Prostate gland (tissue), 2 donors: Measurements from ENCODE around the gene ATP6V0D1. TPM values are rescaled to one million over a fixed set of nuclear protein-coding genes. Genes with fewer than 3 reads are reported as not detected.
A peak's percentile ranks its signal among the peaks of the same experiment; 100 is the strongest.

Experiments
- DNase-seq: peaks from one replicate; pipeline ENCODE4 v3.0.0-alpha.2; 2019; ENCODE audit warnings: low spot score
- H3K27ac ChIP-seq, 2 donors: fragments of 200-600 bp; sonication (generic); 2 replicates each; pipeline ENCODE4 v1.5.1; 2017 to 2019
- H3K27me3 ChIP-seq: fragments of 200-600 bp; sonication (generic); replicated peaks from 2 replicates; pipeline ENCODE4 v1.5.1; 2019; ENCODE audit not compliant: insufficient read depth
- H3K36me3 ChIP-seq, 2 donors: fragments of 200-600 bp; sonication (generic); 1 replicate in 1 of 2; 2 replicates in 1 of 2; pipeline versions ENCODE4 v1.5.1 to v1.8.1; 2017 to 2019
- H3K4me1 ChIP-seq: fragments of 200-600 bp; sonication (generic); replicated peaks from 2 replicates; pipeline ENCODE4 v1.5.1; 2019
- H3K4me3 ChIP-seq, 2 donors: fragments of 200-600 bp; sonication (generic); 2 replicates each; pipeline ENCODE4 v1.5.1; 2017 to 2019
- H3K9me3 ChIP-seq: fragments of 200-600 bp; sonication (generic); 2 replicates; pipeline ENCODE4 v1.5.1; 2017
- POLR2A ChIP-seq: fragments of 450-650 bp; IDR thresholded peaks from one replicate; pipeline ENCODE4 v1.6.1; 2016; ENCODE audit warnings: antibody characterized with exemption, mild to moderate bottlenecking
- POLR2AphosphoS5 ChIP-seq: sonication (generic); formaldehyde crosslinking; IDR thresholded peaks from one replicate; pipeline ENCODE4 v1.6.1; 2017; ENCODE audit warnings: antibody characterized with exemption
- WGBS: methylation state at CpG from one replicate; pipeline ENCODE4 v1.1.5; 2018; 5-methylcytosine and 5-hydroxymethylcytosine counted together
- intact Hi-C: fragments of 100-400 bp; cut with DNase I; formaldehyde crosslinking; loops from one replicate; pipeline ENCODE4 v1.14.2; 2022
- total RNA-seq, 2 donors: library from RNA; depleted of rRNA; stranded (reverse); fragments of >200 nt; gene quantifications; one replicate each; pipeline ENCODE4 v1.1.0, GENCODE V29; 2016
- TF ChIP-seq, protein P1 (sequence below), 4 experiments: fragments of 200-600 bp in 2 of 4; fragments of 450-650 bp in 2 of 4; sonication (generic) in 2 of 4; IDR thresholded peaks; 1 replicate in 3 of 4; 2 replicates in 1 of 4; pipeline ENCODE4 v1.5.1; 2016 to 2019; ENCODE audit warnings: antibody characterized with exemption in 4 of 4, mild to moderate bottlenecking in 2 of 4, moderate library complexity in 2 of 4

The ATP6V0D1 gene
- total RNA-seq, 2 donors from 2014 or later, result 98.3 to 138 TPM

DNA sequence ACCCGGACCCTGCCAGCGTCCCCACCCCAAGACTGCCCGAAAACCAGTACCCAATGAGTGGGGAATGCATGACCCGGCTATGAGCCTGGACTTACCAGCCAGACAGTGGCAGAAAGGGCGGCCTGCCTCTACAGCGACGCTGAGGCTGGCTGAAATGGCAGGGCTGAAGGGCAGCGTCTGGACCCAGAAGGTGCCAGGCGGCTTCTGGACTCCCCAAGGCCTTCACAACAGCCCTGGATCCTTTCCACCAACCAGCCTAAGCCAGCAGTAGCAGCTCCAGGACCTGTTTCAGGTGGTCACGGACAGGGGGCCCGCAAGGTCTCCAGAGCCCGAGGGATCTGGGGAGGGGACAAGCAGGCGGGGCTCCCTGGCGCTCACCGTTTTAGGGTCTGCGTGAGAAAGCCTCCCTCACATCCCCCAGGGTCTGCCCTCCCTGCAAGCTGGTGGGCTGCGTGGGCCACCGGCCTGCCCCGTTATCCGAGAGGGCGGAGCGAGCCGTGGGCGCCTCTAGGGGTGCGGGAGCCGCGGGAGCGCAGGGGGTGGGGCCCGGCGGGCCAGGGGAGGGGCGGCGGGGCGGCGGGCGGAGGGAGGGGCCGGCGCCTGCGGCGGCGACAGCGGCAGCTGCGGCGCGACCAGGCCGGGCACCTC lies 47.4 kb upstream of the ATP6V0D1 start, which contains the start of gene RIPOR1:
Gene RIPOR1 (plus strand): TSS at position 608 of the 648 bp plus-strand sequence. CDS start 9,618 bp downstream, outside the sequence.
- peak within 1 kb of the TSS; percentile 81 to 84 for H3K27ac ChIP-seq
- intact Hi-C loops, result loop anchor here (5.0 to 10.0 kb wide), 2 partner anchors 46 to 136 kb away; partner anchors contain the start of genes ACD, AGRP, ATP6V0D1 and C16orf86
- 35% methylated on average over 20 of the region's 45 CpGs for WGBS
- TF ChIP-seq, protein P1, sequence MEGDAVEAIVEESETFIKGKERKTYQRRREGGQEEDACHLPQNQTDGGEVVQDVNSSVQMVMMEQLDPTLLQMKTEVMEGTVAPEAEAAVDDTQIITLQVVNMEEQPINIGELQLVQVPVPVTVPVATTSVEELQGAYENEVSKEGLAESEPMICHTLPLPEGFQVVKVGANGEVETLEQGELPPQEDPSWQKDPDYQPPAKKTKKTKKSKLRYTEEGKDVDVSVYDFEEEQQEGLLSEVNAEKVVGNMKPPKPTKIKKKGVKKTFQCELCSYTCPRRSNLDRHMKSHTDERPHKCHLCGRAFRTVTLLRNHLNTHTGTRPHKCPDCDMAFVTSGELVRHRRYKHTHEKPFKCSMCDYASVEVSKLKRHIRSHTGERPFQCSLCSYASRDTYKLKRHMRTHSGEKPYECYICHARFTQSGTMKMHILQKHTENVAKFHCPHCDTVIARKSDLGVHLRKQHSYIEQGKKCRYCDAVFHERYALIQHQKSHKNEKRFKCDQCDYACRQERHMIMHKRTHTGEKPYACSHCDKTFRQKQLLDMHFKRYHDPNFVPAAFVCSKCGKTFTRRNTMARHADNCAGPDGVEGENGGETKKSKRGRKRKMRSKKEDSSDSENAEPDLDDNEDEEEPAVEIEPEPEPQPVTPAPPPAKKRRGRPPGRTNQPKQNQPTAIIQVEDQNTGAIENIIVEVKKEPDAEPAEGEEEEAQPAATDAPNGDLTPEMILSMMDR (IDR thresholded peaks at IDR 0.05), result peak in 1 of 4 experiments; percentile 5
- no peak for TF ChIP-seq POLR2AphosphoS5
- no peaks in the 10 kb centered on the region for H3K27me3 ChIP-seq
- H3K4me3 ChIP-seq, result peak within 1 kb of the TSS; percentile 66 to 77
- H3K9me3 ChIP-seq, result no peaks in the 10 kb centered on the region
- no peak for DNase-seq
- no peaks in the 10 kb centered on the region for H3K36me3 ChIP-seq
- H3K4me1 ChIP-seq, result peaks cover 3% of the 10 kb centered on the region

DNA sequence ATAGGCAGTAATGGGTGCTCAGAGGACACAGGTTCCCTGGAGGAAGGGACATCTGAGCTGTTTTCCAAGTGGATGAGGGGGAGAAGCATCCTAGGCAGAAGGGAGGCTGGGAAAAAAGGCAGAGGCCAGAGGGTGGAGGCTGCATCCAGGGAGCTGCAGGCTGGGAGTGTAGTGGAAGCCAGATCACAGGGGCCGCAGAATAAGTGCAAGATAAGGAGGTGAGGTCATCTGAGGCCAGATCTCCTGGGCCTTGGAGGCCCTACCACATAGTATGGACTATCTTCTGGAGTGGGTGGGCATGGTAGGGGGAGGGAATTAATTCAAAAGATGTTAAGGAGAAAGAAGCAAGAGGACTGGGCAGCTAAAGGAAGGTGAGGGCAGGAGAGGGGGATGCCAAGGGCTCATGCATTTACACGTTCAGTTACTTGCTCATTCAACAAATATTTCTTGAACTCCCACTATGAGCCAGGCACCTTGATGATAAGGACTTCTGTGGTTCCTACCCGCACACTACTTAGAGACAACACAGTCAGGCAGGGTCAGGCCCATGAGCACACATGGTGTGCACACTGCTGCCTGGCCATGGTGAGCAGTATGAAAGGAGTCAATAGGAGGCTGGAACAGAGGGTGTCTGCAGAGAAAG lies 45.3 kb upstream of the ATP6V0D1 start:
- peaks cover 3% of the 10 kb centered on the region for H3K4me1 ChIP-seq
- no peak overlapping the region for H3K4me3 ChIP-seq
- intact Hi-C loops, result loop anchor here (5.0 to 10.0 kb wide), 2 partner anchors 44 to 139 kb away; partner anchors contain the start of genes ACD, AGRP, ATP6V0D1 and C16orf86
- TF ChIP-seq, protein P1 (IDR thresholded peaks at IDR 0.05), result no peak
- TF ChIP-seq POLR2AphosphoS5, result no peak
- no peak for TF ChIP-seq POLR2A
- H3K27me3 ChIP-seq, result no peaks in the 10 kb centered on the region
- no peak overlapping the region for H3K27ac ChIP-seq
- no peak for DNase-seq
- WGBS, result 82% methylated on average over 3 of the region's 3 CpGs
- H3K9me3 ChIP-seq, result no peaks in the 10 kb centered on the region
- no peaks in the 10 kb centered on the region for H3K36me3 ChIP-seq

DNA sequence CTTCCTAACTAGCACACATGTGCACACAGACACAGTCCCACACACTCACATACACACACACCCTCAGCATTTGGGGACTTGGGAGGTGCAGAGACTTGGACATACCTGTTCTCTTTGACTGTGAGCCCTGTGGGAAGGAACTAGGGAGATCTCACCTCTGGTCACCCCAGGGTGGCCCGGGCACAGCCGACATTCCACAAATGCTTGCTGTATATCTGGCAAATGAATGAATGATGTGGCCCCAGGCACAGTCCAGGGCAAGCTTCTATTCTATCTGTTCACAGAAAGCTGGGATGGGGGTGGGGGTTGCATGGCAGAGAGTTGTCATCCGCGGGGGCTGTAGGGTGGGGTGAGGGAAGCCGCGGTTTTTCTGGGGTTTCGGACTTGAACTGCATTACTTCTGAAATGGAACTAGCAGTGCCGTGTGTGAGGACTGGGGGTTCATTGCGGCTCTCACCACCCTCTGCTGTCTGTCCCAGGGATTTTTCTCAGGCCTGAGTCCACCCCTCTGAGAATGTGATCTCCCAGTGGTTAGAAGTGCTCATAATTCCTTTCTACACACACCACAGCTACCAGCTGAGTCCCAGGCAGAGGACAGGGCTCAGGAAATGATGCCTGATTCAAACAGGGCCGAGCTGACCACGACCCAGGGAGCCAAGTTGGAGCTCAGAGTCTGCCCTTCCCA lies 44.4 kb upstream of the ATP6V0D1 start:
- H3K27me3 ChIP-seq, result no peaks in the 10 kb centered on the region
- 77% methylated on average over 11 of the region's 11 CpGs for WGBS
- no peaks in the 10 kb centered on the region for H3K36me3 ChIP-seq
- H3K9me3 ChIP-seq, result no peaks in the 10 kb centered on the region
- H3K4me3 ChIP-seq, result no peak overlapping the region
- no peak overlapping the region for H3K27ac ChIP-seq
- peaks cover under 1% of the 10 kb centered on the region for H3K4me1 ChIP-seq
- DNase-seq, result no peak
- TF ChIP-seq, protein P1 (IDR thresholded peaks at IDR 0.05), result no peak
- TF ChIP-seq POLR2A (no peak), POLR2AphosphoS5 (no peak)
- intact Hi-C loops, result loop anchor here (5.0 to 10.0 kb wide), 2 partner anchors 43 to 139 kb away; partner anchors contain the start of genes ACD, AGRP, ATP6V0D1 and C16orf86

DNA sequence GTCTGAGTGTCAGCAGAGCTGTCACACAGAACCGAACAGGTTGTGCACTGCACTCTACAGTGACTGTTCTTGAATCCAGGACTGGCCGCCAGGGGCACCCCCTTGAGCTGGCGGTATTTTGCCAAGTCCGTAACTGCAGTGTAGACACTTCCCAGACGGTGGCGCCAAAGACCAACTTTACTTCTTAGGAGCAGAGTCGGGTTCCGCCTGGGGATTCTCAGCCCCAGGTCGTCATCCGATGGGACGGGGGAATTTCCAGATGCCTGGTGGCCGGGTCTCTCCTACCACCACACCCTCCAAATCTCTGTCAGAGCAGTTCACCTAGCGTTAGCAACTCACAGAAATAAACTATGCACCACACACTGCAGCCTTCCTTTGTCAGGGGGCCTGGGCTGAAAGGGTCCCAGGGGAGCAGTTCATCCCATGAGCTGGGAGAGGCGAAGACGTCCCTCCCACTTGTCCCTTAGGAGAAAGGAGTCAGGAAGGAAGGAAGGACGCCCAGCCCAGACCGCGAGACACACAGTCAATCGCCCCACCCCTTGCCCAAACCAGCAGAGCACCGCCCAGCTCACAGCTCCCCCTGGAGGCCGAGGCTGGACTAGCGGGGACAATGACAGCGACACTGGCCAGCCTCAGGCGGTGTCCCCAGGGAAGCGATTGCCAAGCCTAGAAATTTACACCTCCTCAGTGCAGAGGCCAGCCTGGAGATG lies 40.3 kb upstream of the ATP6V0D1 start:
- no peaks in the 10 kb centered on the region for H3K4me1 ChIP-seq
- DNase-seq, result peak; percentile 96
- H3K36me3 ChIP-seq, result no peaks in the 10 kb centered on the region
- H3K4me3 ChIP-seq, result peak overlapping the region; percentile 29 to 34
- 2% methylated on average over 25 of the region's 25 CpGs for WGBS
- intact Hi-C loops, result loop anchor here (5.0 to 10.0 kb wide), 2 partner anchors 41 to 144 kb away; partner anchors contain the start of genes ACD, C16orf86, CTCF and ENKD1
- peak; percentile 76 for TF ChIP-seq POLR2AphosphoS5
- TF ChIP-seq, protein P1 (IDR thresholded peaks at IDR 0.05), result peak; percentile 71 to 97 (median 90)
- peak; percentile 63 for TF ChIP-seq POLR2A
- H3K27ac ChIP-seq, result peak overlapping the region; percentile 92 to 96
- H3K9me3 ChIP-seq, result no peaks in the 10 kb centered on the region
- no peaks in the 10 kb centered on the region for H3K27me3 ChIP-seq
